ENCODE data around the gene CLRN3. TPM values are rescaled to one million over a fixed set of nuclear protein-coding genes. Genes with fewer than 3 reads are reported as not detected.

The CLRN3 gene
- total and polyA plus RNA-seq, 12 donors, result 0.29 to 0.61 (median 0.39) TPM; not detected in 9

- 86 to 95% (median 92%) methylated on average over 11 to 12 of the region's 12 CpGs for WGBS, 4 donors
- H3K36me3 ChIP-seq (replicated peaks in 1 of 2), result no peaks in the 10 kb centered on the region
- H3K27ac ChIP-seq, result peak overlapping the region in 4 of 5 donors; percentile 34 to 73 (median 59)
- peak in 2 of 7 donors; percentile 17 to 45 for DNase-seq
- H3K9me3 ChIP-seq (replicated peaks in 1 of 3), result no peaks in the 10 kb centered on the region
- no peak overlapping the region for H3K4me3 ChIP-seq
- no peaks in the 10 kb centered on the region for H3K27me3 ChIP-seq
- TF ChIP-seq CTCF (IDR thresholded peaks at IDR 0.05) (no peak), POLR2A (IDR thresholded peaks at IDR 0.05) (no peak)
- peaks cover 35 to 62% of the 10 kb centered on the region in 2 donors for H3K4me1 ChIP-seq (replicated peaks in 1 of 2)
- intact Hi-C loops (cut with DNase I), result loop anchor here in 1 of 2 donors (10.0 kb wide), 1 partner anchor 62 kb away; no protein-coding TSS in a partner anchor
Observed at GRCh38 chr10:127912607-127913367, 20.0 kb upstream of the CLRN3 start.

- TF ChIP-seq POLR2A (IDR thresholded peaks at IDR 0.05), result no peak
- TF ChIP-seq CTCF (IDR thresholded peaks at IDR 0.05), result no peak
- no peak for DNase-seq
- peak overlapping the region in 2 of 5 donors; percentile 31 to 93 for H3K27ac ChIP-seq
- H3K36me3 ChIP-seq (replicated peaks in 1 of 2), result no peaks in the 10 kb centered on the region
- intact Hi-C loops (cut with DNase I), result loop anchor here in 1 of 2 donors (10.0 kb wide), 1 partner anchor 63 kb away; no protein-coding TSS in a partner anchor
- WGBS, 4 donors, result 84 to 97% (median 94%) methylated on average over 4 of the region's 4 CpGs
- no peaks in the 10 kb centered on the region for H3K27me3 ChIP-seq
- no peaks in the 10 kb centered on the region for H3K9me3 ChIP-seq (replicated peaks in 1 of 3)
- peaks cover 37 to 64% of the 10 kb centered on the region in 2 donors for H3K4me1 ChIP-seq (replicated peaks in 1 of 2)
- H3K4me3 ChIP-seq, result no peak overlapping the region
Observed at GRCh38 chr10:127911867-127912257, 19.1 kb upstream of the CLRN3 start.

DNA sequence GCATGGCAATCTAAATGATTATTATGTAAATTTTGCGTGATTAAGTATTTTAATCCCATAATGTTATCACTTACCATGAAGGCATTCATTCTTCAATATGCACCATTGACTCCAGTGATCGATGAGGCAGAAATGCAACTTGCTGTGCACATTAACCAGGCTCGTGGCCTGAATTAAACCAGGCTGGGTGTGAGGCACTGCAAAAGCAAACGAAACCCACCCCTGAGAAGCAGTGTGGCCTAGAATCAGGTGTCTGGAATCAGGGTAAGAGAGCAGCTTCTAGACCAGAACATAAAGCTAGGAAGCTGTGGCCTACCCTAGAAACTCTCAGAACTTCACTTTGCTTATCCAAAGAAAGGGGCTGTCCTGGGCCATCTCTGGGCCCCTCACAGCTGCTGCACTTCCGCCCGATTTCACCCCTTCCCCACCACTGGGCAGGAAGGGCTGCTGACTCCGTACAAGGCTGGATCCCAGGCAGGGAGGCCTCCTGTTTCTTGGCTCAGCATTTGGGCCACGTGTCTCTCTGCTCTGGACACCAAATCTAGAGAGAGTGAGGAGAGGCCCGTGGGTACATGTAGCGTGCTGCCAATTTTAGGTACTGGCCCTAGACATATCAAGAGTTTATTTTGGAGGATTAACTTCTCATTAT is 18.6 kb upstream of the CLRN3 start:
- DNase-seq, result peak in 3 of 7 donors; percentile 12 to 55 (median 41)

More for the DNA sequence above, 18.6 kb upstream of the CLRN3 start:
- 68 to 78% (median 73%) methylated on average over 10 of the region's 10 CpGs for WGBS, 4 donors
- no peaks in the 10 kb centered on the region for H3K27me3 ChIP-seq
- no peaks in the 10 kb centered on the region for H3K9me3 ChIP-seq (replicated peaks in 1 of 3)
- intact Hi-C loops (cut with DNase I), result loop anchor here in 1 of 2 donors (10.0 kb wide), 1 partner anchor 63 kb away; no protein-coding TSS in a partner anchor
- H3K36me3 ChIP-seq (replicated peaks in 1 of 2), result no peaks in the 10 kb centered on the region
- peak overlapping the region in 2 of 5 donors; percentile 31 to 93 for H3K27ac ChIP-seq
- H3K4me3 ChIP-seq, result no peak overlapping the region
- peaks cover 37 to 64% of the 10 kb centered on the region in 2 donors for H3K4me1 ChIP-seq (replicated peaks in 1 of 2)
- TF ChIP-seq CTCF (IDR thresholded peaks at IDR 0.05), result no peak
- no peak for TF ChIP-seq POLR2A (IDR thresholded peaks at IDR 0.05)
